Activated CD4-positive, CD25-positive, alpha-beta regulatory T cell treated with anti-CD3 and anti-CD28 coated beads, Interleukin-2, amount 50 U/mL, for 24 hours (primary cell): ENCODE results near the gene GPR152.

ENCODE experiments used
- ATAC-seq, 2 donors: fragments of 150-1000 bp; cut with Tn5 transposase; one replicate each; pipeline ENCODE4 v1.10.0; 2021; ENCODE audit warnings: mild to moderate bottlenecking in 1 of 2, moderate library complexity in 1 of 2

Gene GPR152

DNA sequence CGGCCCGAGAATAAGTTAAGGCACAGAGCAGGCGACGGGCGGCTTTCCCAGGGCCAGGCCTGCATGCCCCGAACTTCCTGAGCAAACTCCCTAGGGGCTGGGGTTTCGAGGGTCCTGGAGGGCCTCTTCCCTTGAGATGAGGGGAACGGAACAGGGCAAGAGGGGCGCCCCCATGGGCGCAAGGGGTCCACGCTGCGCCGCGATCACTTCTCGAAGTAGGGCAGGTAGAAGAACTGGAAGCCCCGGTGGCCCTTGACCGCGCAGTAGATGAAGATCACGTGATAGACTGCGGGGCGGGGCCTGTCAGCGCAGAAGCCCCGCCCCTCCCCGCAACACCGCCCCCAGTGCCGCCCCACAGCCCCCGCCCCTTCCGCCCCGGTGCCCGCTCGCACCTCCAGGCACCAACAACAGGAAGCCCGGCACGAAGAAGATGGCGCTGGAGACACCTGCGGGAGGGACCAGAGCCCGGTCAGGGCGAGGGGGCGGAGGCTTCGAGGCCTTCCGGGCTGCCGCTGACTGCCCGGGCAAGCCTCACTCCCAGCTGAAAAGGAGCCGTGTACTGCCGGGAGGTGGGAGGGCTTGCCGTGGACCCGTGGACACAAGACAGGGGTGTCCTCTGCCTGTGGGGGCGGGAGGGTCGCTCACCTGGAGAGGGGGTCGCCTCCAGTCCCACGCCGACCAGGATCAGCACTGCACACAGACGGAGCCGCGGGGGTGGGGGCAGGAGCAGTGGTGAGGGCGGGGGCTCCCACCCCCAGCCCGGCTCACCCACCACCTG lies 12.1 kb upstream of the GPR152 start:
- ATAC-seq: peak; percentile 78 to 79

DNA sequence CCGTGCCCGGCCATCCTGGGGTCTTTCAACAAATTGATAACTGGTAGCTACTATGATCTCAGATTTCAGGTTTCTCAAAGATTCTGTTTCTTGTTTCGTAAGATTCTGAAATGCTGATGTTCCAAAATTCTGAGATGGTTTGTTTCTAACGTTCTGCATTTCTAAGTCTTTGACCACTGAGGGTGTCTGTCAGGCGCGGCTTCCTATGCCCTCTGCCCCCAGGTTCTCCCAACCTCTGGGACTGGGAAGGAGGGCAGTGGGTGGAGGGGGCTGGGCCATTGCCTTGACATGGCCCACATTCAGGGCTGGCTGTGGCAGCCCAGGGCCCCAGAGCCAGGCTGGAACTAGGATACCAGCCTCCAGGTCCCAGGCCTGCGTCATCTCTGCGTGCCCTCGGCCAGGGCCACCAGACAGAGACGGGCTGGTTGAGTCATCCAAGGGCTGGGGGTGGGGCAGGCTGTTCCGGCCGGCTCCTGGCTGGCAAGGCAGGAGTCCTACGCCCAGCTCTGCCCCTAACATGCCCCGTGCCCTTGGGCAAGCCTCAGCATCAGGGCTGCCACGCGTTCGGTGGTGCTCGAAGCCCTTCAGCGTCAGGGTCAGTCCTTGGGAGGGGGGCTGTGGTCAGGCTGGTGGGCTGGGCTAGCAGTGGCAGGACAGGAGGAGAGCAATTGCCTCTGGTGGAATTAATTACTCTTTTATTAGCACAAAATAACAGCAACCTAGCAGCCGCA lies 11.3 kb upstream of the GPR152 start:
- ATAC-seq: no peak

DNA sequence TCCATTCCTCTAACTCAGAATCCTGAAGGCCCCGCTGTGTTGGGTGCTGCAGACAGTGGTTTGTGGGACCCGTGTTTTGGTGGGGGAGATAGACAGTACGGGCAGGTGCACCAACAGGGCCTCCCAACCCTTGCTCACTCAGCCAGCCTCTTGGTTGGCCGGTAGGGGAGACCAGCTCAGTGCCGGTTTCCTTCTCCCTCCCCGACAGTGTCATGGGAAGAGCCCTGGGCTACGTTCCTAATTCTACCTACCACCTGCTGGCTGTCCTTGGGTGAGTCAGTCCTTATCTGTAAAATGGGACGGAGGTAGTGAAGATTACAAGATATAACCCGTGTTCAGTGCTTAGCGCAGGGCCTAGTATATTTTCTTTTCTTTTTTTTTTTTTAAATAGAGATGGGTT lies 10.7 kb upstream of the GPR152 start:
- no peak for ATAC-seq

DNA sequence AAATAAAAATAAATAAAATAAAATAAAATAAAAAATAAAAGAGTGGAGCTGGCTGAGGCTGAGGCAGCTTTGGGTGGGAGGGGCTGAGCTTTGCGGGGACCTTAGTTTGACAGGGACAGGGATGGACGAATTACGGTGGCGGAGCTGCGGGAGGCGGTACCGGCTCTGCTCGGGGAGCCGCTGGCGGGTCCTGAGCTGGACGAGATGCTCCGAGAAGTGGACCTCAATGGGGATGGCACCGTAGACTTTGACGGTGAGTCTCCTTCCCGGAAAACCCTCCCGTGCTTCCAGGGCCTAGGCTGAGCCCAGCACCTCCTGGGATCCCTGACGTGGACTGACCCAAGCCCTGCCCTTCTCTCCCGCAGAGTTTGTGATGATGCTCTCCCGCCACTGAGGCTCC lies 5.7 kb upstream of the GPR152 start:
- ATAC-seq: no peak

DNA sequence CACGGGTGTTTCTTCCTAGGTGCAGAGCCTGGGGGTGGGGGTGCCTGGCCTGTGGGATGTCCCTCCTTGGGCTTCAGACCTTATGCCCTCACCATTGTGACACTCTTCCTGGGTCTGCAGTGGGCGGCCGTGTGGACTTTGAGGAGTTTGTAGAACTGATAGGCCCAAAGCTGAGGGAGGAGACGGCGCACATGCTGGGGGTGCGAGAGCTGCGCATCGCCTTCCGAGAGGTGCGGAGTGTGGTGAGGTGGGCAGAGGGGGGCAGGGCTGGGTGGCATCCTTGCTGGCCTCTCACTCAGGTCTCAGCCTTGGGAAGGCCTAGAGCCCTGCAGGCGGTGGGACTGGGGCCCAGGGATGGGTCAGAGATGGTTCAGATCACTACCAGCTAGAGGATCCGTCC lies 4.9 kb upstream of the GPR152 start:
- ATAC-seq: no peak

DNA sequence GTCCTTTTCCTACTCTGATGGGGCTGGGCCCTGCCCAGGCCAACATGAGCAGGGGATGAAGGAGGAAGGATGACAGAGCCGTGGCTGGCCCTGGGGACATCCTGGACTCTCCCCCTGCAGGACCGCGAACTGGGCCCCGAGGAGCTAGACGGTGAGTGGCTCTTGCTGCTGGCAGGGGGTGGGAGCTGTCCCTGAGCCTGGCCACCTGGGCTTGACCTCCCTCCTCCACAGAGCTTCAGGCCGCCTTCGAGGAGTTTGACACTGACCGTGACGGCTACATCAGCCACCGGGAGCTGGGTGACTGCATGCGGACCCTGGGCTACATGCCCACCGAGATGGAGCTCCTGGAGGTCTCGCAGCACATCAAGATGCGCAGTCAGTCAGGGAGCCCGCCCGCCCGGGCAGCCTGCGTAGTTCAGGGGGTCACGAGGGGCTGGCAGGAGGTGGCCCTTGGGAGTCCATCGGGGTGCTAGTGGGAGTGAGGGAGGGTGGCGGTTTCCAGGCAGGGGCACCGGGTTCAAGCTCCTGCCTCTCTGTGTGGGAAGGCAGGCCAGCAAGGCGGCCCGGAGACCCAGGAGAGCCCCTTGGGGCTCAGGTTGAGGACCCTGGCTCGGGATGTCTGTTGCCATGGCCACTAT lies 3.7 kb upstream of the GPR152 start:
- no peak for ATAC-seq

DNA sequence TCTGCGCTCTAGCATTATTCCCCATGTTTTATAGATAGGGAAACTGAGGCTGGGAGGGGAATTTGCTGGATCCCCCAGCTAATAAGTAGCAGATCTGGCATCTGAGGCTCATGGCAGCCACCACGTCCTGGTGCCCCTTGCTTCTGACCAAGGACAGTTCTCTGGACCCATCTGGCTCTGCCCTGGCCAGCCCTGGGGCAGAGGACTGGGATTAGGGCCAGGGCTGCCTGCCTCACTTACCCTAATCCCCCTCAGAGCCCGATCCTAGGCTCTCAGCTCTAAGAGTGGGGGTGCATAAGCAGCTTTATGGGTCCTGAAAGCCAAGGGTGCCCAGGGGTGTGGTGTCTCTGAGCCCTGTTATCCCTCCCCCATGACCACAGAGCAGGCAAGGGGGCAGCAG lies 2.5 kb upstream of the GPR152 start, which contains the start of gene CABP4:
Gene CABP4, plus strand, starts transcription at position 301 of the 400 bp plus-strand sequence. Its CDS starts 70 bp downstream, at position 371.
- no peak for ATAC-seq

DNA sequence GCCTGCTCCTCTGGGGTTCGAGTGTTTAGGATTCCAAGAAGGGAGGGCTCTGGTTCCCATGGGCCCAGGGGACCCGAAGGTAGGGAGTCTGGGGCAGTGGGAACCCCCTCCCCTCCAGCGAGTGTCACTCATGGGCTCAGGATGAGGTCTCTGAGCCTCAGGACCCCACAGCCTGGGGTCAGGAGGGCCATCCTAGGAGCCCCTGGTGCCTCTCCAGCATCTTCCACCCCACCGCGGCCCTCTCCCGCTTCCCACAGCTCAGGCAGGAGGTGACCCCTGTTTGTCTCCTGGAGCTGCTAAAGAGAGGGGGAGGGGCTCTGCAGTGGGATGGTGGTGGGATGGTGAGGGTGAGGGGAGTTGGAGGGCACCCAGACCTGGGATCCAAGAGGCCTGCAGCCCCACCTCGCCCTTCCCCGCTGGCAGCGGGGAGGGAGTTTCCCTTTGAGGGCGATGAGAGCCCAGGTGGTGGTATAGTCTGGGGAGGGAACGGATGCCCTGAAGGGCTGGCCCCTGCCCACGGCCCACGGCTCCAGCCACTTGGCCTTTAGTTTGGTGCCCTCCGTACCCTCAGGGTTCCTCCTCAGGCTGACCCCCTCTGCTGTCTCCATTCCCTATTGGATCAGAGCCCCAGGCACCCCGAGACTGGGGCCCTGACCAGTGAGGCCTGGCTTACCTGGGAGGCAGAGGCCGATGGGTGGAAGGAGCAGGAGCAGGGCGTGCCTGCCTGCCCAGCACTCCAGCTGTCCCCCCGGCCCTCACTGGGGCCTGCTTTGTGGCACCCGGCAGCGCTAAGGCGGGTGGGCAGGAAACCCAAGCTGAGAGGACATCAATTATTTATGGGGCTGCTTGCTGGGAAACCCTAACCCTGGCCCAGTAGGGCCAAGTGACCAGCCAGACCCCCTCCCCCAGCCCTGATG lies 1.5 kb upstream of the GPR152 start:
- no peak for ATAC-seq

DNA sequence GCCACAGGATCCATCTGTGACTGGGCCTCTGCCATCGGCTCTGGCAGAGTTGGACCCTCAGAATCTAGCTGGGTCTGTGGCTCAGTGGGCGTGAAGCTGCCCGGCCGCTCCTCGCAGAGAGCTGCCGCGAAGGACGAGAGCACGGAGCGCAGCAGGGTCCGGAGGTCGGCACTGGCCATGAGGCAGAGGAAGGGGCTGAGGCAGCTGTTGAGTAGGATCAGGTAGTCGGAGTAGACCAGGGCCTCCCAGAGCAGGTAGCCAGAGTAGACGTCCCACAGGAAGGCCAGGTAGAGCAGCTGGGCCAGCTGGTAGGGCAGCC lies 912 bp downstream of the GPR152 start:
- no peak for ATAC-seq

DNA sequence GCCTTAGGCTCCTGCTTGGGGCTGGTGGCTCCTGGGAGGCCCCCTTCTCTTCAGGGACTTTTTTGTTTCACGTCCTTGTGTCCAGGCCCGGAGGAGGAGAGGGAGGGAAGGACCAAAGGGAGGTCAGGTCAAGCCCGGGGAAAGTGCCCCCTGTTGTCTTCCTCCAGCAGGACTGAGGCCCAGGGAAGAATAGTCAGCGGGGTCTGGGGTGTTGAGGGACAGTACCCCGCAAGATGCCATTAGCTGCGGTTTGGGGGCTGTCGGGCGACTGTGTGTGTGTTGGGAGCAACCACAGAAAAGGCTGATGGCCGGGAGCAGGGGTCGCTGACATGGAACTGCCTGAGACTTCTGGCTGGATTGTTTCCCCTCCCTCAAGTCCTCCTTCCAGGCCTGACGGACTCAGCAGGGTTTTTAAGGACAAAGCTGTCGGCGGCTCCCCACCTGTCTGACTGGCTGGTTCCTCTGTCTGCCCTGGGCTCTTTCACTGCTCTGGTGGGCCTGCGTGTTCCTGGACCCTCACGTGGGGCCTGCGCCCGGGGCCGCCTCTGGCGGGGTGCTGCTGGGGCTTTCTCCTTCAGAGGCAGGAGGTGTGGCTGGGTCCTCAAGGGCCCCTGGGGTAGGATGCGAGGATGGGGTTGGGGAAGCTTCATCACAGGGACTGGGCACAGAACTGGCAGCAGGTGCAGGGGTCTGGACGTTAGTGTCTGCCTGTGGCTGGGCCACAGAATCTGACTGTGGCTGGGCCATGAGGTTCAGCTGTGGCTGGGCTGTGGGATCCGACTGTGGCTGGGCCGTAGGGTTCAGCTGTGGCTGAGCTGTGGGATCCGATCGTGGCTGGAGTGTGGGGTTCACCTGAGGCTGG lies 1.5 kb downstream of the GPR152 start:
- no peak for ATAC-seq

DNA sequence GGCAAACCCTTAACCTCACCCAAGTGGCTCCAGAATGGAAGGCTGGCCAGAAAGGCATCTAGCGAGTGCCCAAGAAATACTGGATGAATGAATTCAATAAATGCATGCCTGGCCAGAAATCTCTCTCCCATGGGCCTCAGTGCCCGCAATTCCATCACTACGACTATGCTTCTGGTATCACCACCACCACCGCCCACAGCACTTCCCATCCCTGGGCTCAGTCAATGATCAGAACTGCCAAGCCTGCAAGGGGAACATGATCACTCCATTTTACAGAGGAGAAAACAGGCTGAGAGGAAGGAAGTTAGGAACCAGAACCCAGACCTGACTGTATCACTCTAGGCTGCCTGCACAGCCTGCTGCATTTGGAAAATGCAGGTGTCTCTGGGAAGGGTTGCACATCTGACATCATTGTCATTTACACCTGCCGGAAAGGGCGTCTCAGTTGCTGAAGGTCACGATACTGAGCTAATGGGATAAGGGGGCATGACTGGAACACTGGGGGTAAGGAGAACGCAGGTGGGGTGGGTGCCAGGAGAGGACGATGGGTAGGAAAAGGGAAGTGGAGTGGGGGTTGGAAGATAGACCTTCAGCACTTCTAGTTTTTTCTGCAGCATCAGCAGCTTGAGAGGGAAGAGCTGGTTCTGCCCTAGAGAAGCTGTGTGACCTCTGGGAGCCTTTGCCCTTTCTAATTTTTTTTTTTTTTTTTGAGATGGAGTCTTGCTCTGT lies 3.2 kb downstream of the GPR152 start:
- no peak for ATAC-seq

DNA sequence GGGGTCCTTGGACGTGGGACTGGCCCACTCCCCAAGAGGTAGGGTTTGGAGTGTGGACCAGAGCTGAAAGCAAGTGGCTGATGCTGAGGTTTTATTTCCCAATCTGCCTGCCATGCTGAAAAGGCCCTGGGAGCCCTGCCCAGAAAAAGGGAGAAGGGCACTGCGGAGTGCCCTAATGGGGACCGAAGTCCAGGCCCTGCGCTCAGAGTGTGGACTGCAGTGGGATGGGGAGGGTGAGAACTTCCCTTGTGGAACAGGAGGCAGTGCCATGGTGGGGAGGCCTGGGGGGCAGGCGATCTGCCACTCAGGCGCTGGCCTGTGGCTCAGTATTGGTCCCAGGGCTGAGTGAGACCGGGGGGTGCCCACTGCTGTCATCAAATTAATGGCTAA lies 4.3 kb downstream of the GPR152 start:
- ATAC-seq: no peak

DNA sequence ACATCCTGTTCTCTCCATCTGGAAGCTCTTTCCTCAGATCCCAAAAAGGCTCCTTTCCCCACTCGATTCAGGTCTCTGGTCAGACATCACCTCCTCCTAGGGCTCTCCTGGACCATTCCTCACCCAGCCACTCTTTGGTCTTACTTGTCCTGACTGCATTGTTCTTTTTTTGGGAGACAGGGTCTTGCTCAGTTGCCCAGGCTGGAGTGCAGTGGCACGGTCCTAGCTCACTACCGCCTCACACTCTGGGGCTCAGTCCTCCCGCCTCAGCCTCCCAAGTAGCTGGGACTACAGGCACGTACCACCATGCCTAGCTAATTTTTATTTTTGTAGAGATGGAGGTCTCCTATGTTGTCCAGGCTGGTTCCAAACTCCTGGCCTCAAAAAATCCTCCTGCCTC lies 7.0 kb downstream of the GPR152 start:
- ATAC-seq: no peak

DNA sequence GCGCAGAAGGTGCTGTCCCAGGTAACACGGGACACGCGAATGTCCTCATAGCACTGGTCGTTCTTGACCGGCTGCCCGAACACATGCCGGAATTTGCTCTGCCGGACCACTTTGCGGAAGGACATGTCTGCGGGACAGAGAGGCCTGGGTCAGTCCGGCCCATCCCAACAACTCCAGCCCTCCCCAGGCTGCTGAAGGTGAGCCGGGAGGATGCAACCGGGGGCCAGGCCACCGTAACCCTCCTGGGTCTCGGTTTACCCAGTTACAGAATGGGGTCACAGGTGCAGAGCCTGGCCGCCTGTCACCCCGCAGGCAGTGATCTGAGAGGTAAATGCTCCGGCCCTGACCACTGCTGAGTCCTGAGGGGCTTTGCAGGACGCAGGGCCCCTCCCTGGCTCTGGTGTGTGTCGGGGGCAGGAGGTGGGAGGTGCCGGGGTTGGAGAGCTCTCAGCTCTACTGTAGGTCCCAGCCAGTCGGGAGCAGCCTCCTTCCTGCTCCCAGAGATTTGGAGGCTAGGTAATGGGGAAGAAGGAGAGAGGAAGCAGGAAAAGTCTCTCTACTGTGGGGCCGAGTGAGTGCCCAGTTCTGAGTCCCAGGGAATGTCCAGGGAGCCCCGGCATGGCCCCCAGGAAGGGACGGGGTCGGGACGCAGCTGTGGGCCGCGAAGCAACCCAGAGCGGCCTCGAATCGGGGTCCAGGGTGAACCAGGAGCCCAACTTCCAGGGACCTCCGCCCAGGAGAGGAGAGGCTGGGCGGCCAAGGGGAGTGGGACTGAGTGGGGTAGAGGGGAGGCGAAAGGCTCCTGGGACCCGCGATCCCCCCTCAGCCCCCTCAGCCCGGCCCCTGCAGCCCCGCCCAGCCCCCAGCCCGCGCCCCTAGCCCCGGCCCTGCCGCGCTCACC lies 9.8 kb downstream of the GPR152 start:
- no peak for ATAC-seq

DNA sequence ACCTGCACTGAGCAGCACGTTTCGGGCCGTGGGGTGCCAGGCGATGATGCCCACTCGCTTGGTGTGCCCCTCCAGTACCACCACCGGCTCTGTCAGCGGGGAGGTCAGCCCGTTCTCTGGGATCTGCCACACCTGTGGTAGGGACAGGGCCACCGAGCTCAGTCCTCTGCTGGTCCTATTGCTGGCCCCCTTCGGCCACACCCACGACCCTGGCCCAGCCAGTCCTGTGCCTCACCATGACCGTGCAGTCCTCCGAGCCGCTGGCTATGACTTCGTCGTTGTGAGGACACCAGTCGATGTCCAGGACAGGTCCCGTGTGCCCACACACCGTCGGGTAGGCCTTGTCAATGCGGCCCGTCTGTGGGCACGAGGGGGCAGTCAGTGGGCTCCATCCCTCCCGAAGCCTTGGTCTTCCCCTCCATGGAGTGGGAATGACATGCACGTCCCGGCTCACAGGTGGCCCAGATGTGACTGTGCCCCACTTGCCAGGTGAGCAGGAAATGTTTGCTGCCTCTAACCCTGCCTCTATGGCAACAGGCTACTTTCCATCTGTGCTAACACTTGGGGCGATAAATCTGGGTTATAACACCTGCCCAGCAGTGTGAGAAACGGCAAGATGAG lies 10.7 kb downstream of the GPR152 start:
- no peak for ATAC-seq

DNA sequence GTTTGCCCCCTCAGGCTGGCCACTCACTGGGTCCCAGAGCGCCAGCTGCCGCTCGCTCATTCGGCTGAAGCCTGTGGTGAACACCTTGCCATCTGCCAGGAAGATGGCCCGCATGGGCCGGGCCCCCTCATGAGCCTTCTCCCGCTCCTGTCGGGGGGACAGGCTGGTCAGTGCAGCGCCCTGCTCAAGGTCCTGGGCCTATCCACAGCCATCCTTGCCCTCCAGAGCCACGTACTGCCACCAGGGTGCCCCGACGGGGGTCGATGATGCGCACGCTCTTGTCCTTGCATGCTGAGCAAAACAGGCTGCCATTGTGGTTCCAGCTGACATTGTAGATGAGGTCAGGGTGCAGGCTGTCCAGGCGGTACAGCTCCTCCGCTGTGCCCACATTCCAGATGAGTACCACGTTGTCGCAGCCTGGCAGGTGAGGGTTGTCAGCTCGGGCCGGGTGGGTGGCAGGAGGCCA lies 11.4 kb downstream of the GPR152 start:
- no peak for ATAC-seq

DNA sequence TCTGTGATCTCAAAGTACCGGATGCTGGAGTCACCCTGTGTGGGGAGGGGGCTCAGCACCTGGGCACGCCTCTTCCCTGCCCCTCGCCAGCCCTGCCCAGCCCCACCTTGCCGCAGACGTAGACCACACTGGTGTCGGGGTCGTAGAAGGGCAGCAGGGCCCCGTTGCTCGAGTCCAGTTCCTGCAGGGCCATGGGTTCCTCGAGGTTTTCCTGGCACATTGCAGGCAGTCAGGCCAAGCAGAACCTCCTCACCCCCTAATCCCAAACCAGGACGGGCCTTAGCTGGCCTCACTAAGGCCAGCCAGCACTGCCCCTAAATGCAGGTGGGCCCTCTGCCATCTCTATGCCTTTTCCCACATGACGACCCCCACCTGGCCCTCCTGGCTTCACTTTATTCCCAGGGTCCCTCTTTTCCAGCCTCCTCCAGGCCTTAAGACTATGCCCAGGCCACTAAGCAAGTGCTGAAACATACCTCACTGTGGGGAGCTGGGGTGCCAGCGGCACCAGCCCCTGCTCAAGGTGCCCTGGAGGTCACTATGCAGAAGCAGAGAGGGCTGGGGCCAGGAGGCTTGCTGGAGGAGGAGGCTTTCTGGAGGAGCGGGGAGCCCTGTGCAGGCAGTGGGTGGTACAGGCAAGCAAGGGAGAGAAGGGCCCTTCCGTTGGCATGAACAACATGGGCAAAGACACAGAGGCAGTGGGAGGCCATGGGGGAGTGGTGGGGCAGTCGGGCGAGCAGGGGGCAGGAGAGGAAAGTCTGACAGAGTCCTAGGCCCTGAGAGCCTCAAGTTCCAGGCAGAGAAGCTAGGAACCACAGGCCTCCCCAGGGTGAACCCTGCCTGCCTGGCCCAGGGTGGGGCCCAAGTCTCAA lies 12.1 kb downstream of the GPR152 start:
- no peak for ATAC-seq
